ENCODE measurements around the gene KLK13.

Gene KLK13

DNA sequence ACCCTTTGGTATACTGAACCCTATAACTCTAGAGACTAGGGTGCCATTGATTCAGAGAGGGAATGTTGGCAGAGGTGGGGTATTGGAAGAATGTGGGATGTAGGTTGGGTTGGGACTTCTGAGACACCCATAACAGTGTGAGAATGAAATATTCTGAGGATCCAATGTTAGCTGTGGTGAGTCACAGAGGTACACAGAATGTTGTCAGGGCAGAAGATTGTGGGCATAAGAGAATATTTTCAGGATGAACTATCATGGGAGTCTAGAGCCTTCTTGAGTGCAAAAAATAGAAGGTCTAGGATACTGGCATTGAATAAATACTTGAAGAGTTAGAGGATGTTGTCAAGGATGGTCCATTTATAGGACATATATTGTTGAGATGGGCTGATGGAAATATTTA lies 9.0 kb downstream of the KLK13 start:
- no peak overlapping the region for H3K27ac Mint-ChIP-seq
- H3K4me3 Mint-ChIP-seq, result no peak overlapping the region
- H3K27me3 Mint-ChIP-seq, result peaks cover 27% of the 10 kb centered on the region
- no peaks in the 10 kb centered on the region for H3K36me3 Mint-ChIP-seq (ENCODE audit: low read depth)
- no peaks in the 10 kb centered on the region for H3K4me1 Mint-ChIP-seq (ENCODE audit: low read depth)
- no peaks in the 10 kb centered on the region for H3K9me3 Mint-ChIP-seq

DNA sequence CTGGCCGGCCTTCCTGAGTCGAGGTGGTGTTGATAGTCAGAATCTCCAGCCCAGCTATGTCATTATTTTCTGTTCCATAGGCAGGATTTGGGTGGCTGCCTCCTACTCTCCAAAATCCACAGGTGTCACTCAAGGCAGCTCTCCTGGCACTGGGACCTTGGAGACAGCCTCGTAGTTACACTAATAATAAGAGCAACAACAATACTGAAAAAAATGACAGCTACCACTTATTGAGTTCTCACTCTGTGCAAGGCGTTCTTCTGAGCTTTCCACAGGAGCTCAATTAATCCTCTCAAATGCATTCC lies 17.9 kb downstream of the KLK13 start:
- Mint-ChIP-seq H3K27me3 (peaks cover 25% of the 10 kb centered on the region), H3K36me3 (ENCODE audit: low read depth) (no peaks in the 10 kb centered on the region), H3K9me3 (no peaks in the 10 kb centered on the region), H3K27ac (no peak overlapping the region), H3K4me3 (no peak overlapping the region), H3K4me1 (ENCODE audit: low read depth) (no peaks in the 10 kb centered on the region)

DNA sequence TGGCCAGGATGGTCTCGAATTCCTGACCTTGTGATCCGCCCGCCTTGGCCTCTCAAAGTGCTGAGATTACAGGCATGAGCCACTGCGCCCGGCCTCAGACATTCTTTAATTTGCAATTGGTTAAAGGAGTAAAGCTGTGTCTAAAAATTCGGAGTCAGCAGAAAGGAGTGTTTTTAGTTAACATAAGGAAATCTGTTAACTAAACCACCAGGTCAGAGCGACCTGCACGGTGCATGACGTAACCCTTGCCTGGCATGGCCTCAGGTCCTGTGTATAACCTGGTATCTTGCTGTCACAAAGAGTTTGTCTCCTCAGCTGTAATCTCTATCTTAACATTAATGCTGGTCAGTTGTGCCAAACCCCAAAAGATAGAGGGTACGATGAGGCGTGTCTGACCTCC lies 20.6 kb downstream of the KLK13 start:
- no peak overlapping the region for H3K27ac Mint-ChIP-seq

DNA sequence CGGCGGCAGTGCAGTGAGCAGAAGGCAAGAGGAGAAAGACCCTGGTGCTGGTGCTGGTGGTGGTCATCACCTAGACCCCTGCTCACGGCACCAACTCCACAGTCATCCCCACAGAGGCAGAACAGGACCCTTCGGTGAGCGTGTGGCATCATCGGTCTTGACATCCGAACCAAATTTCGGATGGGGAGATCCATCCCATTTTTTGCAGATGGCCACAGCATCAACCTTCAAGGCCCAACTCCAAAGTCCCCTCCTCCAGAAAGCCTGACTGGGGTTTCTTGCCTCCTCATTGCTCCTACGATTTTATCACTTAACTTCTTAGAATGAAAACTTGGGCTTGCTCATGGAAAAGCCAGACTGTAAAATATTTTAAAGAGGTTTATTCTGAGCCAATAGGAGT lies 21.4 kb downstream of the KLK13 start:
- H3K27me3 Mint-ChIP-seq, result peaks cover 17% of the 10 kb centered on the region
- no peak overlapping the region for H3K27ac Mint-ChIP-seq
- no peaks in the 10 kb centered on the region for H3K36me3 Mint-ChIP-seq (ENCODE audit: low read depth)
- no peak overlapping the region for H3K4me3 Mint-ChIP-seq
- H3K9me3 Mint-ChIP-seq, result no peaks in the 10 kb centered on the region
- H3K4me1 Mint-ChIP-seq (ENCODE audit: low read depth), result no peaks in the 10 kb centered on the region

More for the DNA sequence above, 20.6 kb downstream of the KLK13 start:
- Mint-ChIP-seq H3K36me3 (ENCODE audit: low read depth) (no peaks in the 10 kb centered on the region), H3K9me3 (no peaks in the 10 kb centered on the region), H3K27me3 (peaks cover 17% of the 10 kb centered on the region), H3K4me3 (no peak overlapping the region), H3K4me1 (ENCODE audit: low read depth) (no peaks in the 10 kb centered on the region)

DNA sequence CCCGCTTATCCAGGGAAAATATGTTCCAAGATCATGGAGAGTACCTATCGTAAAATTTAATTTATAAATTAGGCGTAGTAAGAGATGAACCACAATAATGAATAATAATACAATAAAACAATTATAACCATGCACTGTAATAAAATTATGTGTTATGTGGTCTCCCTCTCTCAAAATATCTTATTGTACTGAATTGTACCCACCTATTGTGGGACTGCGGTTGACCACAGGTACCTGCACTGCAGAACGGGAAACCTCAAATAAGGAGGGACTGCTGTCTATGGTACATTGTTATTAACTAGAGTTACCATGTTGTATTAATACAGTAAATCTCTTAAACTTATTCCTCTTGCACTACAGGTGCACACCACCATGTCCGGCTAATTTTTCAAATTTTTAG lies 24.7 kb downstream of the KLK13 start:
- H3K27me3 Mint-ChIP-seq, result peaks cover 4% of the 10 kb centered on the region
- H3K27ac Mint-ChIP-seq, result no peak overlapping the region
- no peaks in the 10 kb centered on the region for H3K9me3 Mint-ChIP-seq
- H3K4me3 Mint-ChIP-seq, result no peak overlapping the region
- H3K4me1 Mint-ChIP-seq (ENCODE audit: low read depth), result no peaks in the 10 kb centered on the region
- no peaks in the 10 kb centered on the region for H3K36me3 Mint-ChIP-seq (ENCODE audit: low read depth)

DNA sequence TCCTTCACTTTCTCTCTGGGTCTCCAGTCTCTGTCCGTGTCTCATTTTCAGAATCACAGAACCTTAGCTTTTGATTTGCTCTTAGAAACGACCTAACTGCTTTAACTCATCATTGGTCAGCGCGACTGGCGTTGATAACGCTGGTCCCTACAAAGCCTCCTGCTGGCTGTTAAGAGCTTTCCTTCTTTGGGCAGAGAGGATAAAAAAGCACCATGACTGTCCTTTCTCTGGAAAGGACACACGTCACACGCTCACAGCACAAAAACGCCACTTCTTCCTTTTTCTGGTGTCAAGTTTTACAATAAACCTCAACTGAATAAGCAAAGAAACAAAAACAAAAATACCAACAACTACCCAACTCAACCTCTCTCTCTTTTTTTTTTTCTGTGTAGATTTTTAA lies 28.4 kb downstream of the KLK13 start:
- Mint-ChIP-seq H3K4me3 (no peak overlapping the region), H3K27ac (no peak overlapping the region), H3K4me1 (ENCODE audit: low read depth) (no peaks in the 10 kb centered on the region), H3K36me3 (ENCODE audit: low read depth) (no peaks in the 10 kb centered on the region), H3K9me3 (no peaks in the 10 kb centered on the region), H3K27me3 (peaks cover 8% of the 10 kb centered on the region)

DNA sequence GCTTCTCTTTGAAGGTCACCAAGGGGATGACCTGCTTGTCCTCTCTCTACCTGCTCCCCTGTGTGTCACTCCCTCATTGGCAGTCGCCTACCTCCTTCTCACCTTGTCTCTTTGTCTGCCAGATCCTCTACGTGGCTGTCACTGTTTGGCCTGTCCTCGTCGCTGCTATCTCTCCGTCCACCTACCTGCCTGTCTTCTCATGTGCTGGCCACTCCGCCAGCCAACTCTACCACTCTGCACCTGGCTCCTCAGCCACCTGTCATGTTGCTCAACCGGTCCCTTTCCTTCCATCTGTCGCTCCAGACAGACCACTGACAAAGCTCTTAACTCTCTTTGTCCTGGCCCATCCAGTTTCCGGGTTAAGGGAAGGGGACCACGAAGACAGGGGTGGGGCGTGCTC lies 30.2 kb downstream of the KLK13 start, which contains the start of gene KLK12:
Gene KLK12, minus strand, starts transcription at position 299 of the 400 bp plus-strand sequence. CDS start 381 bp downstream, outside the sequence.
- Mint-ChIP-seq H3K36me3 (ENCODE audit: low read depth) (no peaks in the 10 kb centered on the region), H3K27ac (no peak within 1 kb of the TSS), H3K27me3 (peaks cover 9% of the 10 kb centered on the region), H3K4me3 (no peak within 1 kb of the TSS), H3K4me1 (ENCODE audit: low read depth) (no peaks in the 10 kb centered on the region), H3K9me3 (no peaks in the 10 kb centered on the region)

DNA sequence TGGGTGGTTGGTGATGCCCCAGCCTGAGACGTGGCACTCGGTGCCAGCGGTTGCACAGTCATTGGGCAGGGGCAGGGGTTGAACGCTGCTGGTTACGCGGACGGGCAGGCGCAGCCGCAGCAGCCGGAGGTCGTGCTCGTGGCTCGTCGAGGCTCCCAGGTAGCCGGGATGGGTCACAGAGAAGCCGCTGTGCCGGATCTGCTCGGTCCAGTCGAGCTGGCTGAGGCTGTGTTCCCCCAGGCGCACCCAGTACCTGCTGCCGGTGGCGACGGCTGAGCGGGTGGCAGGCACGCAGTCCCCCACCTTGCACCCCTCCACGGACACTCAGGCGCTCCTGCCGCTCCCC lies 33.0 kb downstream of the KLK13 start:
- no peaks in the 10 kb centered on the region for H3K36me3 Mint-ChIP-seq (ENCODE audit: low read depth)
- H3K9me3 Mint-ChIP-seq, result no peaks in the 10 kb centered on the region
- H3K27me3 Mint-ChIP-seq, result peaks cover 13% of the 10 kb centered on the region
- H3K4me1 Mint-ChIP-seq (ENCODE audit: low read depth), result no peaks in the 10 kb centered on the region
- no peak overlapping the region for H3K4me3 Mint-ChIP-seq
- no peak overlapping the region for H3K27ac Mint-ChIP-seq

DNA sequence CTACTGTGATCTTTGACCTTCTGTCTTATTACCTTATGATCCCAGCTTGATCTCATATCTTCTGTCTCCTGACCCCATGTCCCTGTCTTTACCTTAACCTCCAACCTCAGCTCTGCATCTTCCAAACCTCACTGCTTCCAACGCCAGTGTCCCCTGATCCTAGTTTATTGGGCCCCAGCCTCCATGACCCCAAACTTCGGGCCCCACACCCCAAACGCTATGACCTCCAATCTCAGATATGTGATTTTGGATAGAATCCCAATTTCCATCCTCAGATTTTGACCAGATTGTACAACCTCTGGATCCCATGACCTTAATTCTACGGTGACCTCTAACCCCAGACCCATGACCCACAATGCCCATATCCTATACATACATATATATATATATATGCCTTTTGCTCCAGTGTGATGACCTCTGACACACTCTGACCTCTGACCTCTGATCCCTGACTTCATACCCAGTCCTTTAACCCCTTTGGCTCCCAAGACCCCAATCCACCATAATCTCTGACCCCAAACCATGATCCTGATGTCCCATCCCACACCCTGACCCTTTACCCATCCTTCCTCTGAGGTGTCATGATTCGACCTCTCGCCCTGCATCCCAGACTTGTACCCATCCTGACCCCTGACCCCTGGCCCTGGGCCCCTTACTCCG lies 33.5 kb downstream of the KLK13 start:
- peaks cover 16% of the 10 kb centered on the region for H3K27me3 Mint-ChIP-seq
- no peak overlapping the region for H3K27ac Mint-ChIP-seq
- no peaks in the 10 kb centered on the region for H3K36me3 Mint-ChIP-seq (ENCODE audit: low read depth)
- no peaks in the 10 kb centered on the region for H3K9me3 Mint-ChIP-seq
- no peaks in the 10 kb centered on the region for H3K4me1 Mint-ChIP-seq (ENCODE audit: low read depth)
- H3K4me3 Mint-ChIP-seq, result no peak overlapping the region

DNA sequence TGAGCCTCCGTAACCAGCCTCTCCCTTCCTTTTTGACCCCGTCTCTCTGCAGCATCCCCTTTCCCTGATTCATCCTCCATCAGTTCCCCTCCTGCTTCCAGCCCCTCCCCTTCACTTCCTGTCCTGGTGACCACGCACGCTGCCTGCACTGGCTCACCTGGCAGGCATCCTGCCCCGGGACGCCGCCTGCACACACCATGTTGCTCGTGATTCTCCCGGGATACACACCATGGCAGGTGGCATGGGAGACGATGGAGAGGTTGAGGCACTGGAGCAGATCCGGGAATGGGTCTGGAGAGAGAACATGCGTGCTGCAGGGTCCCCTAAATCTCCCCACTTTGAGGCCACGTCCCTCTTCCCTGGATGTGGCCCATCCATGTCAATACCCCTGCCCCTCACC lies 34.3 kb downstream of the KLK13 start:
- Mint-ChIP-seq H3K9me3 (no peaks in the 10 kb centered on the region), H3K4me3 (no peak overlapping the region), H3K27ac (no peak overlapping the region), H3K4me1 (ENCODE audit: low read depth) (no peaks in the 10 kb centered on the region), H3K27me3 (peaks cover 16% of the 10 kb centered on the region), H3K36me3 (ENCODE audit: low read depth) (no peaks in the 10 kb centered on the region)

DNA sequence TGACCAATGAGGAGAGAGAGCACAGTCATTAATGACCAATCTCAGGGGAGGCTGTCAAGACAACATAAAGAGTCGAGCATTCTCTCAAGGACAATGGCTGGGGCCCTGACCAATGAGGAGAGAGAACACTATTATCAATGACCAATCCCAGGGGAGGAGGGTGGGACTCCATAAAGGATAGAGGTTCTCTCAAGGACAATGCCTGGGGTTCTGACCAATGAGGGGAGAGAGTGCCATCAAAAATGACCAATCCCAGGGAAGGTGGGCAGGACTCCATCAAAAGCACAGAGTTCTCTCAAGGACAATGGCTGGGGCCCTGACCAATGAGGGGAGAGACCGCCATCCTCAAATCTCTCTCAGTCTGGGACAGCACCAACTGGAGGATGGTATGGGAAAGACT lies 35.2 kb downstream of the KLK13 start:
- Mint-ChIP-seq H3K27me3 (peaks cover 10% of the 10 kb centered on the region), H3K9me3 (no peaks in the 10 kb centered on the region), H3K27ac (no peak overlapping the region), H3K36me3 (ENCODE audit: low read depth) (no peaks in the 10 kb centered on the region), H3K4me1 (ENCODE audit: low read depth) (no peaks in the 10 kb centered on the region), H3K4me3 (no peak overlapping the region)

DNA sequence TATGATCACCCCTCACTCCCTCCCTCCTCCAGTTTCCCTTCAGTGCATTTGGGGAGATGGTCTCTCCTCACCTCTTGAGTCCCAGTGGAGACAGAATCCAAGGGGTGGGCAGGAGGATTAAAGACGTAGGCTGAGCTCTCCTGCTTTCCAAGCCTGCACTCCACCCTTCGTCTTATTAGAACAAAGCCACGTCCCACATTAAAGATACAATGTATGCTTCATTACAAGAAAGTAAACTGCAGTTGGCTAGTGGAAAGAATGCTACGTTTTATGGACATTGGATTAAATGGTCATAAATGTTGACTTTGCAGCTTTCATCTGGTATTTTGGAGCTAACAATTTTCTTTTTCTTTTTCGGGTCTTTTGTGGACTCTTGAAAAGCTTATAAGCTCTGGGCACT lies 37.0 kb downstream of the KLK13 start:
- Mint-ChIP-seq H3K4me3 (no peak overlapping the region), H3K9me3 (no peaks in the 10 kb centered on the region), H3K36me3 (ENCODE audit: low read depth) (no peaks in the 10 kb centered on the region), H3K27me3 (peaks cover 16% of the 10 kb centered on the region), H3K4me1 (ENCODE audit: low read depth) (no peaks in the 10 kb centered on the region), H3K27ac (no peak overlapping the region)

DNA sequence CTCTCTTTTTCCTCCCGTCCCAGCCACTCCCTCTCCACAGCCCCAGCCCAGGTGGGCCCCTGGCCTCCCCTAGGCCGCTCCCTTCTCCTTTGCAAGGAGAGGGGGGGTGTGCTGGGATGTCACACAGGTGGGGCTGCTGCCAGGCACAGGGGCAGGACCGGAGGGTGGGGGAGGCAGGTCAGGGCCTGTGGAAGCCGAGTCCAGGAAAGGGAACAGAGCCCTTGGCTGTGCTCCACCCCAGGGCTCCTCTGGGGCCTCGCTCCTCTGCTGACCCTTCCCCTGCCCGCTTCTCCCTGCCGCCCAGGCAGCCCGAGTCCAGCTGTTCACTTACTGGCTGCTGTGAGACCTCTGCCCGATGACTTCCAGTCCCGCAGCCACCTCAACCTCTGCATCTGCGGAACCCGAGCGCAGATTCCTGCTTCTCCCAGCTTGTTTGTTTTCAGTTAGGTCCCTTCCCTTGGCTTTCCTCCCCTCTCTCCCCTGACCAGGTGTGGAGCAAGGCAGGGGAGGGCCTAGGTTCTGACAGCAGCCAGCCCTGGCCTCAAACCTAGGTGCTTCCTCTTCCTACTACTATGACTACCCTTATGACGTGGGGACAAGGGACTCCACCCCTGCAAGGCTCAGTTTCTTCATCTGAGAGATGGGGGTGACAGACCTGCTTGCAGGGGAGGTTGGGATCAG lies 37.6 kb downstream of the KLK13 start:
- Mint-ChIP-seq H3K36me3 (ENCODE audit: low read depth) (no peaks in the 10 kb centered on the region), H3K9me3 (no peaks in the 10 kb centered on the region), H3K4me1 (ENCODE audit: low read depth) (no peaks in the 10 kb centered on the region), H3K27me3 (peaks cover 23% of the 10 kb centered on the region), H3K4me3 (no peak overlapping the region), H3K27ac (no peak overlapping the region)

DNA sequence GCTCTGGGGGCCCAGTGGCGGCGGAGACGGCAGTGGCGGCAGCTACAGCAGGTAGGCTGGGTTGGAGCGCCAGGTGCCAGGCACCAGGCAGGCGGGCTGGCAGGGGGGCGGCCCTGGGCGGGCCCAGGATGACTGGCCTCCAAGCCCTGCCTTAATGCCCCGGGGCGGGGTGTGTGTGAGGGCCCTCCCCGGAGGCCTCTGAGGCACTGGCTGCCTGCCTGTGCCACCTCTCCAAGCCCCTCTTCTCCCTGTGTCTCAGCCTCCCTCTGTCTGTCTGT lies 38.4 kb downstream of the KLK13 start, which contains the start of gene KLK11:
Gene KLK11, minus strand, starts transcription at position 63 of the 278 bp plus-strand sequence. CDS start 985 bp downstream, outside the sequence.
- H3K4me3 Mint-ChIP-seq, result no peak within 1 kb of the TSS
- peaks cover 25% of the 10 kb centered on the region for H3K27me3 Mint-ChIP-seq
- H3K36me3 Mint-ChIP-seq (ENCODE audit: low read depth), result no peaks in the 10 kb centered on the region
- no peaks in the 10 kb centered on the region for H3K9me3 Mint-ChIP-seq
- H3K27ac Mint-ChIP-seq, result no peak within 1 kb of the TSS
- no peaks in the 10 kb centered on the region for H3K4me1 Mint-ChIP-seq (ENCODE audit: low read depth)

DNA sequence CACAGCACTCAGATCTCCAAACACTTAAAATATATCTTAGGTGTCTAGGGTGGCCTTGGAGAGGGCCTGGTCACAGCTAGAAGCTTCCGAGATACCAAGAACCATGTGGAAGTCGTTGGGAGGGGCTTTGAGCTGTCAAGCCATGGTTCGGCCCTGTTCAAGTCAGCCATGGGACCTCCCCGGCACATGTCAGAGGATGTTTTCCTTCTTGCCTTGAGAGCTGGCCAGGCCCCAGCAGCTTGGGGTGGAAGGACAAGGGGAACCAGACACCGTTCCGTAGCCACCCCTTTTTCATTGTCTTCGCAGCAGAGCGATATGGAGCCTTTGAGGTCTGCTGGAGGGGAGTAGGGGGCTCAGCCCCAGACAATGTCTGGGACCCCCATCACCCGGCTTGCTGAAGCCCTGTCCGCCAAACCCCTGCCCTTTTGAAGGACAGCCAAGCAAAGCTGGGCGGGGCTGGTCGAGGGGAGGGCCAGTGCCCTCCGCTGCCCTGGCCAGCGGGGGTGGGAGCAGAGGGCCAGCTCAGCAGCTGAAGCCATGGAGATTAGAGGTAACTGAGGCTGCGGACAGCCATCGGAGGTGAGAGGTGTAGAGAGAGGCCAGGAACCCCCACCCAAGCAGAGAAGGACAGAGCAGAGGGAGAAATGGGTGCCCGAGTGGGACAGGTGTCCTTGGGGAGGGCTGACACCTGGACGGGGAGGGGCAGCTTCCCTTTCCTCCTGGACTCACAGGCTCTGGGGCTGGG lies 38.9 kb downstream of the KLK13 start:
- Mint-ChIP-seq H3K27ac (no peak overlapping the region), H3K9me3 (no peaks in the 10 kb centered on the region), H3K4me3 (no peak overlapping the region), H3K36me3 (ENCODE audit: low read depth) (no peaks in the 10 kb centered on the region), H3K4me1 (ENCODE audit: low read depth) (no peaks in the 10 kb centered on the region), H3K27me3 (peaks cover 30% of the 10 kb centered on the region)
